ENCODE results near the gene CALN1. TPM values are rescaled to one million over a fixed set of nuclear protein-coding genes. Genes with fewer than 3 reads are reported as not detected.

The CALN1 gene
- total and polyA plus RNA-seq, 2 of the 8 experiments (the other 6 are each of a cell fraction or from before 2014, with no cell fraction given), result 6.4 to 15.2 TPM

DNA sequence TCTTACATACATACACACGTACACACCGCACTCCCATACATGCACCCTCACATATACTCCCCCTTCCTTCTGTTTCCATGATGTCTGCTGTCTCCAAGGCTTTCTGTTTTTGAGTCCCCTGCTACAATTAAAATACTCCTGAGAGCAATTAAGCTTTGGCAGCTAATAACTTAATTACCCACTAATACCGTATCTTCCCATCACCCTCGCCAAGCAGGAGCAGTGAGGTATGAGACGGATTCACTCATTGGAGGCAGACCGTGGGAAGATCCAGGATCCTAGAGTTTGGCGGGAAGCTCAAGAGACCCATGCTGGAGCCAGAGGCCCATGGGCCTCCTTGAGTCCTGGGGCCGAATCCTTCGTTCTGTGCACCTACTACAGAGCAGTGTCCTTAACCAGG lies 1.7 kb upstream of the CALN1 start:
- H2BK15ac ChIP-seq (ENCODE audit: low read length), result no peak overlapping the region
- WGBS, 2 experiments (ENCODE audit: extremely low coverage in 1 of 2, insufficient coverage in 1 of 2, insufficient read length in 1 of 2, insufficient replicate concordance in 2 of 2, low coverage in 1 of 2, low lambda C conversion rate in 2 of 2, missing lambda C conversion rate in 1 of 2), result 89 to 100% methylated on average over 2 to 9 of the region's 9 CpGs
- no peak overlapping the region for H2BK5ac ChIP-seq (ENCODE audit: low read depth, low read length)
- no peak overlapping the region for H2BK12ac ChIP-seq (ENCODE audit: low read depth, low read length)
- no peak overlapping the region for H3K23ac ChIP-seq (ENCODE audit: insufficient read length)
- no peak overlapping the region for H3K4me3 ChIP-seq (ENCODE audit: extremely low read depth in 1 of 4, insufficient read depth in 2 of 4, low read depth in 3 of 4, low read length in 4 of 4)
- H3K36me3 ChIP-seq (ENCODE audit: control insufficient read depth in 2 of 4, insufficient read depth in 4 of 4, low read length in 3 of 4), result no peaks in the 10 kb centered on the region
- H3K4ac ChIP-seq (replicated peaks; ENCODE audit: insufficient read length, low read depth, low read length), result no peak overlapping the region
- H3K4me1 ChIP-seq (replicated peaks in 1 of 4; ENCODE audit: control insufficient read depth in 3 of 4, insufficient read depth in 4 of 4, low read length in 3 of 4), result no peaks in the 10 kb centered on the region
- no peaks in the 10 kb centered on the region for H3K27me3 ChIP-seq (replicated peaks in 1 of 4; ENCODE audit: control insufficient read depth in 3 of 4, extremely low read depth in 1 of 4, insufficient read depth in 3 of 4, low read length in 3 of 4)
- no peak overlapping the region for H2AFZ ChIP-seq (ENCODE audit: low read length)
- ChIA-PET POLR2A (ENCODE audit: partially characterized antibody) (no interaction called here), CTCF (ENCODE audit: partially characterized antibody) (interaction anchor here (0.6 to 1.7 kb wide), 2 partner anchors 81 to 157 kb away, joined by 3 to 4 read pairs; no protein-coding TSS in a partner anchor)
- H3K18ac ChIP-seq (ENCODE audit: extremely low read depth, low read length), result no peak overlapping the region
- H3K79me2 ChIP-seq (ENCODE audit: control insufficient read depth in 1 of 2, insufficient read depth in 2 of 2, low read length in 2 of 2), result no peaks in the 10 kb centered on the region
- H4K8ac ChIP-seq (ENCODE audit: extremely low read depth, insufficient read depth, low read length), result no peak overlapping the region
- DNase-seq (ENCODE audit: low read depth in 1 of 2, low spot score in 2 of 2) (no peak), FAIRE-seq (no peak)
- no peak overlapping the region for H3K9ac ChIP-seq (replicated peaks in 1 of 4; ENCODE audit: extremely low read depth in 1 of 4, low read depth in 3 of 4, low read length in 3 of 4)
- H4K20me1 ChIP-seq (replicated peaks in 1 of 2; ENCODE audit: control insufficient read depth in 1 of 2, insufficient read depth in 2 of 2, low read length in 2 of 2), result peaks cover 0 to 3% of the 10 kb centered on the region in 2 experiments
- H3K79me1 ChIP-seq (ENCODE audit: low read depth, low read length), result no peaks in the 10 kb centered on the region
- H2BK20ac ChIP-seq (ENCODE audit: low read length), result no peak overlapping the region
- H2AK5ac ChIP-seq (ENCODE audit: low read depth, low read length), result no peak overlapping the region; the same call in 1 of the 2 replicates
- H3K14ac ChIP-seq (ENCODE audit: insufficient read length), result no peak overlapping the region
- no peak overlapping the region for H4K5ac ChIP-seq (ENCODE audit: insufficient read length, low read depth, low read length)
- peaks cover 6% of the 10 kb centered on the region; the same call in 1 of the 2 replicates for H3K23me2 ChIP-seq (ENCODE audit: low read depth, low read length)
- H3K56ac ChIP-seq (replicated peaks; ENCODE audit: insufficient read length, low read depth, low read length), result no peak overlapping the region
- no peak overlapping the region for H3K27ac ChIP-seq (ENCODE audit: low read depth, low read length)
- H3K4me2 ChIP-seq (ENCODE audit: insufficient read depth in 1 of 2, low read depth in 2 of 2, low read length in 2 of 2), result no peak overlapping the region
- H3K9me3 ChIP-seq (ENCODE audit: insufficient read depth in 2 of 2, low read depth in 1 of 2, low read length in 1 of 2), result peaks cover 0 to 5% of the 10 kb centered on the region in 2 experiments; a peak in 1 of 4 replicates
- H4K91ac ChIP-seq (replicated peaks; ENCODE audit: insufficient read length, low read length), result no peak overlapping the region
- no peak overlapping the region for H2BK120ac ChIP-seq (replicated peaks; ENCODE audit: low read depth, low read length)
- TF ChIP-seq, protein P1, sequence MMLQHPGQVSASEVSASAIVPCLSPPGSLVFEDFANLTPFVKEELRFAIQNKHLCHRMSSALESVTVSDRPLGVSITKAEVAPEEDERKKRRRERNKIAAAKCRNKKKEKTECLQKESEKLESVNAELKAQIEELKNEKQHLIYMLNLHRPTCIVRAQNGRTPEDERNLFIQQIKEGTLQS (IDR thresholded peaks at IDR 0.05; ENCODE audit: insufficient read depth, low read depth, low read length), result no peak
- TF ChIP-seq CBX8 (IDR thresholded peaks at IDR 0.05; ENCODE audit: borderline replicate concordance, low read depth, low read length), result no peak
- no peak for TF ChIP-seq SRF (IDR thresholded peaks at IDR 0.05; ENCODE audit: low read depth, low read length)
- no peak for TF ChIP-seq EZH2 (IDR thresholded peaks at IDR 0.05; ENCODE audit: low read depth, low read length, severe bottlenecking)
- TF ChIP-seq FOSL1 (IDR thresholded peaks at IDR 0.05; ENCODE audit: insufficient read depth, low read depth, low read length), result no peak
- TF ChIP-seq RAD21 (IDR thresholded peaks at IDR 0.05 in 1 of 2, conservative IDR thresholded peaks at IDR 0.05 in 1 of 2; ENCODE audit: low read depth in 2 of 2, low read length in 2 of 2), result no peak
- TF ChIP-seq SP4 (IDR thresholded peaks at IDR 0.05; ENCODE audit: low read length), result no peak
- TF ChIP-seq EGR1 (IDR thresholded peaks at IDR 0.05; ENCODE audit: borderline replicate concordance, low read depth, low read length), result no peak
- no peak for TF ChIP-seq BRCA1 (IDR thresholded peaks at IDR 0.05; ENCODE audit: low read depth, low read length)
- TF ChIP-seq MAFK (IDR thresholded peaks at IDR 0.05; ENCODE audit: low read depth, low read length), result no peak
- TF ChIP-seq, protein P2, sequence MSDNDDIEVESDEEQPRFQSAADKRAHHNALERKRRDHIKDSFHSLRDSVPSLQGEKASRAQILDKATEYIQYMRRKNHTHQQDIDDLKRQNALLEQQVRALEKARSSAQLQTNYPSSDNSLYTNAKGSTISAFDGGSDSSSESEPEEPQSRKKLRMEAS (IDR thresholded peaks at IDR 0.05), result no peak
- TF ChIP-seq ASH2L (IDR thresholded peaks at IDR 0.05; ENCODE audit: low read length), result no peak
- TF ChIP-seq TAF7 (optimal IDR thresholded peaks at IDR 0.05; ENCODE audit: borderline replicate concordance, low read depth, low read length), result no peak
- no peak for TF ChIP-seq CREB1 (IDR thresholded peaks at IDR 0.05)

Data from H1 (cell line).